Left renal cortex interstitium (tissue), 4 donors: ENCODE results near the gene CCDC144A. TPM values are rescaled to one million over a fixed set of nuclear protein-coding genes. Genes with fewer than 3 reads are reported as not detected.
"Not testable (repeated sequence)": the region's sequence is repeated elsewhere in the genome, so short reads cannot be mapped to it uniquely, and the experiment has no call there.

ENCODE experiments used
- DNase-seq, 4 donors: peaks; one replicate each; pipeline ENCODE4 v3.0.0-alpha.2; 2013; ENCODE audit warnings: low read depth in 4 of 4, low spot score in 2 of 4, missing footprints in 1 of 4
- polyA plus RNA-seq, 4 donors: library from polyadenylated mRNA; unstranded; fragments of 120-200 nt; gene quantifications; one replicate each; pipeline ENCODE4 v1.2.1, GENCODE V29; 2013; ENCODE audit not compliant: insufficient read length in 4 of 4

Gene CCDC144A
- 1 to 10 TPM in 1 of 4 donors, under 1 TPM in 3; 0.22 to 6.0 (median 0.83) TPM for polyA plus RNA-seq

- not testable (repeated sequence) for DNase-seq
These were observed at the start of gene CCDC144A for GRCh38 chr17:16689731-16690281. Gene CCDC144A (plus strand): TSS chr17:16690241. CDS start chr17:16690401, 160 bp downstream.

- DNase-seq, result no peak
These were observed 40.5 kb upstream of the CCDC144A start for GRCh38 chr17:16649585-16649984.

- no peak for DNase-seq
These were observed 37.8 kb upstream of the CCDC144A start for GRCh38 chr17:16652252-16652651.

GRCh38 chr17:16652847-16653366 lies 37.1 kb upstream of the CCDC144A start:
- DNase-seq, result peak in 2 of 4 donors; percentile 3 to 21

- DNase-seq, result peak; percentile 72 to 90 (median 82)
These were observed 36.5 kb upstream of the CCDC144A start, which contains the start of gene ZNF624 for GRCh38 chr17:16653367-16654041. Gene ZNF624 (minus strand): TSS chr17:16653850.

- DNase-seq, result no peak
These were observed 28.8 kb upstream of the CCDC144A start for GRCh38 chr17:16661217-16661616.

- no peak for DNase-seq
These were observed 27.1 kb upstream of the CCDC144A start for GRCh38 chr17:16662936-16663335.

GRCh38 chr17:16666553-16666906 lies 23.5 kb upstream of the CCDC144A start:
- DNase-seq, result not testable (repeated sequence)

- not testable (repeated sequence) for DNase-seq
These were observed 23.0 kb upstream of the CCDC144A start for GRCh38 chr17:16666907-16667636.

- no peak for DNase-seq
These were observed 13.3 kb upstream of the CCDC144A start for GRCh38 chr17:16676676-16677268.

- not testable (repeated sequence) for DNase-seq
These were observed 6.5 kb upstream of the CCDC144A start for GRCh38 chr17:16683290-16684138.

- DNase-seq, result not testable (repeated sequence)
These were observed 4.0 kb upstream of the CCDC144A start for GRCh38 chr17:16686019-16686418.

GRCh38 chr17:16687151-16687550 lies 2.9 kb upstream of the CCDC144A start:
- DNase-seq, result not testable (repeated sequence)

GRCh38 chr17:16690447-16690846 lies 406 bp downstream of the CCDC144A start:
- DNase-seq, result not testable (repeated sequence)

- not testable (repeated sequence) for DNase-seq
These were observed 7.6 kb downstream of the CCDC144A start for GRCh38 chr17:16697603-16698002.

- DNase-seq, result not testable (repeated sequence)
These were observed 55.6 kb downstream of the CCDC144A start for GRCh38 chr17:16745492-16746203.

GRCh38 chr17:16746571-16746970 lies 56.5 kb downstream of the CCDC144A start:
- DNase-seq, result not testable (repeated sequence)

- not testable (repeated sequence) for DNase-seq
These were observed 60.5 kb downstream of the CCDC144A start for GRCh38 chr17:16750515-16750914.

- DNase-seq, result not testable (repeated sequence)
These were observed 61.3 kb downstream of the CCDC144A start for GRCh38 chr17:16751224-16751923.
